ENCODE measurements around the gene CLCNKB. TPM values are rescaled to one million over a fixed set of nuclear protein-coding genes. Genes with fewer than 3 reads are reported as not detected.

The CLCNKB gene
- total RNA-seq, 1 donor from 2014 or later, result 0.57 TPM

- no peak for TF ChIP-seq CTCF (IDR thresholded peaks at IDR 0.05)
- Mint-ChIP-seq H3K4me3 (ENCODE audit: unreplicated experiment) (no peak overlapping the region), H3K36me3 (ENCODE audit: low read depth) (no peaks in the 10 kb centered on the region), H3K27ac (ENCODE audit: unreplicated experiment) (no peak overlapping the region), H3K9me3 (ENCODE audit: low read depth) (no peaks in the 10 kb centered on the region), H3K4me1 (ENCODE audit: low read depth) (no peaks in the 10 kb centered on the region), H3K27me3 (ENCODE audit: low read depth) (peaks cover 15% of the 10 kb centered on the region)
- DNase-seq (ENCODE audit: low spot score), result no peak
Observed at GRCh38 chr1:16067127-16067768, 23.7 kb downstream of the CLCNKB start.

GRCh38 chr1:16067933-16068332 is 24.4 kb downstream of the CLCNKB start:
- Mint-ChIP-seq H3K27me3 (ENCODE audit: low read depth) (peaks cover 15% of the 10 kb centered on the region), H3K36me3 (ENCODE audit: low read depth) (no peaks in the 10 kb centered on the region), H3K4me3 (ENCODE audit: unreplicated experiment) (no peak overlapping the region), H3K9me3 (ENCODE audit: low read depth) (no peaks in the 10 kb centered on the region), H3K27ac (ENCODE audit: unreplicated experiment) (no peak overlapping the region), H3K4me1 (ENCODE audit: low read depth) (no peaks in the 10 kb centered on the region)
- no peak for DNase-seq (ENCODE audit: low spot score)
- no peak for TF ChIP-seq CTCF (IDR thresholded peaks at IDR 0.05)

GRCh38 chr1:16068356-16069270 is 25.0 kb downstream of the CLCNKB start:
- Mint-ChIP-seq H3K27ac (ENCODE audit: unreplicated experiment) (no peak overlapping the region), H3K4me1 (ENCODE audit: low read depth) (no peaks in the 10 kb centered on the region), H3K27me3 (ENCODE audit: low read depth) (peaks cover 15% of the 10 kb centered on the region), H3K9me3 (ENCODE audit: low read depth) (no peaks in the 10 kb centered on the region), H3K4me3 (ENCODE audit: unreplicated experiment) (no peak overlapping the region), H3K36me3 (ENCODE audit: low read depth) (no peaks in the 10 kb centered on the region)
- TF ChIP-seq CTCF (IDR thresholded peaks at IDR 0.05), result no peak
- DNase-seq (ENCODE audit: low spot score), result no peak

GRCh38 chr1:16070640-16071355 is 27.2 kb downstream of the CLCNKB start:
- no peak overlapping the region for H3K27ac Mint-ChIP-seq (ENCODE audit: unreplicated experiment)
- TF ChIP-seq CTCF (IDR thresholded peaks at IDR 0.05), result no peak
- H3K4me1 Mint-ChIP-seq (ENCODE audit: low read depth), result peaks cover 9% of the 10 kb centered on the region
- no peak overlapping the region for H3K4me3 Mint-ChIP-seq (ENCODE audit: unreplicated experiment)
- DNase-seq (ENCODE audit: low spot score), result no peak
- no peaks in the 10 kb centered on the region for H3K9me3 Mint-ChIP-seq (ENCODE audit: low read depth)
- H3K27me3 Mint-ChIP-seq (ENCODE audit: low read depth), result no peaks in the 10 kb centered on the region
- H3K36me3 Mint-ChIP-seq (ENCODE audit: low read depth), result no peaks in the 10 kb centered on the region

GRCh38 chr1:16071614-16072013 is 28.0 kb downstream of the CLCNKB start:
- Mint-ChIP-seq H3K9me3 (ENCODE audit: low read depth) (no peaks in the 10 kb centered on the region), H3K36me3 (ENCODE audit: low read depth) (no peaks in the 10 kb centered on the region), H3K4me3 (ENCODE audit: unreplicated experiment) (no peak overlapping the region), H3K27ac (ENCODE audit: unreplicated experiment) (no peak overlapping the region), H3K4me1 (ENCODE audit: low read depth) (peaks cover 13% of the 10 kb centered on the region), H3K27me3 (ENCODE audit: low read depth) (no peaks in the 10 kb centered on the region)
- no peak for DNase-seq (ENCODE audit: low spot score)
- no peak for TF ChIP-seq CTCF (IDR thresholded peaks at IDR 0.05)

Measured in chondrocyte (in vitro differentiated cells).